M059J (cell line): ENCODE data around the gene B3GNT4. TPM values are rescaled to one million over a fixed set of nuclear protein-coding genes. Genes with fewer than 3 reads are reported as not detected.

ENCODE experiments used
- DNase-seq: peaks from one replicate; pipeline ENCODE4 v3.0.0-alpha.2; 2012; ENCODE audit warnings: low read depth
- total RNA-seq: library from RNA; depleted of rRNA; stranded (reverse); fragments of >200 nt; shearing (Covaris generic); gene quantifications from 2 replicates; pipeline ENCODE4 v1.2.3, GENCODE V29; 2014; rRNA removed

The B3GNT4 gene
- total RNA-seq, result 0.15 and 0.34 TPM in 2 replicates

GRCh38 chr12:122203301-122204166 lies at the start of gene B3GNT4:
Gene B3GNT4 (plus strand): TSS chr12:122203709. CDS start chr12:122204619, 910 bp downstream.
- peak; percentile 46 for DNase-seq

DNA sequence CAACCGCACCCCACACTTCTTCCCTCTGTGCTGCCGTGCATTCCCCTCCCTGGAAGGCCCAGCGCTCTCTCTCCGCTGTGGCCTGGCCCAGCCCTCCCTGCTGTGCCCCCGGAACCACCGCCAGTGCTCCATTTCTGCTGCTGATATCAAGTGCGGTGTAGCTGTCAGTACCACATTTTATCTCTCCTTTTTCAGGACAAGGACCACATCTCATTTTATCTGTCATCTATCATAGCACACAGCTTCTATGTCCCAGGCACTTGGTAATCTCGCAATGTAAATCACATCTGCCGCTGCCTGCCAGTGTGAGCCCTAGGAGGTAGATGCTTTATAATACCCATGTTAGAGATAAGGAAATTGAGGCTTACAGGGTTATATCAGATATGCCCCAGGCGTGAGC lies 47.8 kb upstream of the B3GNT4 start:
- no peak for DNase-seq

DNA sequence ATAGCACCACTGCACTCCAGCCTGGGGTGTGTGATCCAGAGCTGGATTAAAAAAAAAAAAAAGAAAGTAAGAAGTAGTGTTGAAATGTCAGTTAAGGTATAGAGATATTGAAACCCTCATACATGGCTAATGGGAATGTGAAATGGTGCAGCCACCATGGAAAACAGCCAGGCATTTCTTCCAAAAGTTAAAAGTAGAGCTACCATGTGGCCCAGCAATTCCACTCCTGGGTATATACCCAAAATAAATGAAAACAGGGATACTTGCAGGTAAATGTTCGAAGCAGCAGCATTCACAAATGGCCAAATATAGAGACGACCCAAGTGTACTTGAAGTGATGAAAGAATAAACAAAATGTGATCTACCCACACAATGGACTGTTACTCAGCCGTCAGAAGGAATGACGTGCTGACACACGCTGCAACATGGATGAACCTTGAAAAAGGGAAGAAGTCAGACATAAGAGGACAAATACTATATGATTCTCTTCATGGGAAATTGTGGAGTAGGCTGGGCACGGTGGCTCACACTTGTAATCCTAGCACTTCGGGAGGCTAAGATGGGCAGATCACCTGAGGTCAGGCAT lies 44.7 kb upstream of the B3GNT4 start:
- no peak for DNase-seq

DNA sequence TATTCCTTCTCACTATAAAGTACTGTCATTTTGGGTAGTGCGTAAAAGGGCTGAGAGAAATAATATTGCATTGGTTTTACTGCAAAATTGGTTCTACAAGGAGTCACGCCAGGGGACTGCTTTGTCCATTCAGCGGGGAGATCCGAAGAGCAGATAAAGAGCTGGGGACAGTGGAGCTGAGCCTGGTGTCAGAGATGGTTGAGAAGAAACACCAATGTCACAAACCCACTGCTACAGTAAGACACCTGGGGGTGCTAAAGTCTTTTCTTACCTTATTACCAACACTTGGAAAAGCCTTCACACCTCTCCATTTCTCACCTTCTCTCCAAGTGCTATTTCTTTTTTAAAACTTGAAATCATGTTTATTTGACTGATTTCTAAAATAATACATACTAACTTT lies 43.6 kb upstream of the B3GNT4 start:
- DNase-seq, result no peak

- no peak for DNase-seq
These were observed 42.7 kb upstream of the B3GNT4 start for GRCh38 chr12:122160761-122161160.

DNA sequence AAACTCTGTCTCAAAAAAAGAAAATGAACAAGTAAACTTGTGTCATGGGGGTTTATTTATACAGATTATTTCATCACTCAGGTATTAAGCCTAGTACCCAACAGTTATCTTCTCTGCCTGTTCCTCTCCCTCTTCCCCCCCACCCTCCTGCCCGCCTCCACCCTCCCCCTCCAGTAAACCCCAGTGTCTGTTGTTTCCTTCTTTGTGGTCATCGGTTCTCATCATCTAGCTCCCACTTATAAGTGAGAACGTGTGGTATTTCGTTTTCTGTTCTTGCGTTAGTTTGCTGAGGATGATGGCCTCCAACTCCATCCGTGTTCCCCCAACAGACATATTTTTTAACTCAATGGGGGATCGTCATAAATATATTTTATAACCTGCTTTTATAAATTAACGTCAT lies 41.8 kb upstream of the B3GNT4 start:
- DNase-seq, result no peak

- DNase-seq, result no peak
These were observed 40.5 kb upstream of the B3GNT4 start for GRCh38 chr12:122162976-122163375.

DNA sequence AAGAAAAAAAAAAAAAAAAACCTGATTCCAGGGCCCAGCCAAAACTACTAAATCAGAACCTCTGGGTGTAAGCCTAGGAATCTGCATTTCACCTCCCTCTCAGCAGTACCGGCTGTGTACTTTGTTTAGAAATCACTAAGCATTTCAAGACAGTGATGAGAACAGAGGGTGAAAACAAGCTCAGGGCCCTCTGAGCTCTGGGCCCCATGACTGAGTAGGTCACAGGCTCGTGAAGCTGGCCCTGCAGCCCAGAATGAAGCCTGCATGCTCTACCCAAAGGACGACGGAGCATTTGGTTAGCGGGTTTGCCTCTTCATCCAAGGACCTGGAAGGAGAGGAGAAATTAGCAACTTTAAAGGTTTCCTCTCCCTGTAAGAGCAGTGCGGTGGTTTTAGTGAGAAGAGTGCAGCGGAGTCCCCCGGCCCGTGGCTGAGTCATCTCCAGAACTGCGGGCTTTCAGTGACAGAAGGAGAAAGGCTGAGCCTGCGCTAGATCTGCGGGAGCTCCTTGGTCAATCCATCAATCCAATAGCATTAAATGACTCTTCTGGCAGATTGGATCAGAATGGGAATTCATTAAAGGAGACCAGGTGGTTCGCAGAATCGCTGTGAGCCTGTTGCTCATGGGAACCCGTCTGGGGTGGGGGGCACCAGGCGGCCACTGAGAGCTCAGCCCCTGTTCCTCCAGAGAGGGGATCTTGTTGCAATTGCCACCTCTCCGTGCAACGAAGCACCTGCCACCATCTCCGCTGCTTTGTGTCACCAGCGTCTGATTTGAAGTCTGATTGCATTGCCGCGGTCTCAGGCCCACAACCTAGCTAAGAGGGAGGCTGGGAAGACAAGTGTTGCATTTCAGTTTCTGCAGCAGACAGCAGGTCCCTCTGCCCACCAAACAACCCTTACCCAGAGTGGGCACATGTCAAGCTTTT lies 36.8 kb upstream of the B3GNT4 start:
- DNase-seq, result no peak

GRCh38 chr12:122167356-122167925 lies 36.1 kb upstream of the B3GNT4 start:
- DNase-seq, result no peak

GRCh38 chr12:122168492-122168891 lies 35.0 kb upstream of the B3GNT4 start:
- DNase-seq, result no peak

DNA sequence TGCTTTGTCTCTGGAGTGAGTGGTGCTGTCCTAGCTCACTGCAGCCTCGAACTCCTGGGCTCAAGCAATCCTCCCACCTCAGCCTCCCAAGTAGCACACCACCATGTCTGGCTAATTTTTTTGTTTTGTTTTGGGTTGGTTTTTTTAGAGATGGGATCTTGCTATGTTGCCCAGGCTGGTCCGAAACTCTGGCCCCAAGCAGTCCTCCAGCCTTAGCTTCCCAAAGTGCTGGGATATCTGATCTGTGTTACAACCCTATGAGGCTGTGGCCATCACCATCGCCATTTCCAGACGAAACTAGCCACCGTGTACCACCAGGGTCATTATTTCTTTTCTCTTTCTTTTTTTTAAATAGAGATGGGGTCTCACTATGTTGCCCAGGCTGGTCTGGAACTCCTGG lies 32.1 kb upstream of the B3GNT4 start:
- no peak for DNase-seq

GRCh38 chr12:122172262-122172939 lies 31.1 kb upstream of the B3GNT4 start:
- DNase-seq, result no peak

DNA sequence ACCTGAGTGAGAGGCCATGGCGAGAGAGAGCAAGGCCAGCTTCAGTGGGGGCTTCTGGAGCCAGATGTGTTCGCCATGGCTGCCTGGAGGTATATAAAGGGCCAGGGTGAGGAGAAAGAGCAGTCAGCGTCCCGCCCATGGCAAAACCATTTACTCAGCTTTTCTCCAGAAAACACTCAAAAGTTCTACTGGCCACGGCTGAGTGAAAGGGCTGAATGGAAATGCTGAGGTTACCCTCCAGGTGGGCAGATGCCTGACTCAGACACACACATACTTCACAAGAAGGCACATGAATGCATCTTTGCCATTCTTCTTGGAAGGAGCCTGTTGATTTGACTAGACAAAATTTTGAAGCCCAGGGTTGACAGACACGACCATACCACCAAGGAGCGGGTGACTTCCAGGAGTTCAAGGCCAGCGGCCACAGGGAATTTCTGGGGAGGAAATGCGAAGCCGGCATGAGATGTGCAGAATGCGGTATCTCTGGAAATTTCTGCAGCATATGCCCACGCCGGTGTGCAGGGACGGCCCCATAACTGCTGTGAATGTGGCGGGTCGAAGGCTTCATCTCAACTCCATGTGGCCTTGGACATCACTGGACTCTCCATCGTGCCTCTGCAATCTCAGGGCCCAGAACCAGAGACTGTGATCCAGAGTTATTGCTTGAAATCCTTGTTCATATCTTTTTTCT lies 29.2 kb upstream of the B3GNT4 start, which contains the start of gene IL31:
Gene IL31 (minus strand): TSS at position 67 of the 691 bp plus-strand sequence. CDS start 49 bp downstream, at position 18.
- no peak for DNase-seq

DNA sequence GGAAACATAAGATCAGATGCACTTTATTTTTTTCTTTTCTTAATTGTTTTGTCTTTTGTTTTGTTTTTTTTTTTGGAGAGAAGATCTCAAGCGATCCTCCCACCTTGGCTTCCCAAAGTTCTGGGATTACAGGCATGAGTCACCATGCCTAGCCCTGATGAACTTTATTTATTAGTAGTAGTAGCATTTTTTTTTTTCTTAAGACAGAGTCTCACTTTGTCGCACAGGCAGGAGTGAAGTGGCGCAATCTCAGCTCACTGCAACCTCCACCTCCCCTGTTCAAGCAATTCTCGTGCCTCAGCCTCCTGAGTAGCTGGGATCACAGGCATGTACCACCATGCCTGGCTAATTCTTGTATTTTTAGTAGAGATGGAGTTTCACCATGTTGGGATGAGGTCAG lies 27.0 kb upstream of the B3GNT4 start:
- DNase-seq, result peak; percentile 37

DNA sequence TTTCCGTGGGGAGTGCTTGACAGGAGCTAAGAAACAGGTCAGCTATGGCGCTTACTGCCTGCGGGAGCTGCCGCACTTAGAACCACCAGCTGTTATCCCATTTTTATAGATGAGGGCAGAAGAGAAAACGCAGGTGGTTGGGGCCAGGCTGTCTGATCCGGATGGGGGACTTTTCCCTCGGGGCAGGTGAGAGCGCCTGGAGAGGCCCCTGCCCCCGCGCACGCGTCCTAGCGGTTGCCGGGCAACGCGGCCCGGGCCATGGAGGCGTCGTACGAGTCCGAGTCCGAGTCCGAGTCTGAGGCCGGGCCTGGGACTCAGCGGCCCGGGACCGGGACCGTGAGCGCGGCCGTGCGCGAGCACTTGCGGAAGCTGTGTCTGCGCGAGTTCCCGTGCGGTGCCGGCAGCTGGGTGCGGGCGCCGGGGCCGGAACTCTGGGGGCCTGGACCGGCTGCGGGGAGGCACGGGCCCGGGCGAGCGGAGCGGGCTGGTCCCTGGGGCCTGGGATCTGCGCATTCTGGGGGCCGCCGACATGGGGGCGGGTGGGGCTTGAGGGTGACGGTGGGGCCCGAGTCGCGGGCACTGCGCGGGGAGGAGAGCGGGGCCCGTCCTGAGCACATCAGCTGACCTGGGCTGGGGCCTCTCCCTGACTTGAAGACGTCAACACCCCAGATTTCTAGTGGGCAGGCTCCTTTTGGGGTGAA lies 20.5 kb upstream of the B3GNT4 start, which contains the start of gene LRRC43:
Gene LRRC43 (plus strand): TSS at position 237 of the 701 bp plus-strand sequence. CDS start 22 bp downstream, at position 259.
- DNase-seq, result peak; percentile 32

GRCh38 chr12:122183588-122183940 lies 19.9 kb upstream of the B3GNT4 start:
- DNase-seq, result no peak

GRCh38 chr12:122184517-122184916 lies 19.0 kb upstream of the B3GNT4 start:
- no peak for DNase-seq

DNA sequence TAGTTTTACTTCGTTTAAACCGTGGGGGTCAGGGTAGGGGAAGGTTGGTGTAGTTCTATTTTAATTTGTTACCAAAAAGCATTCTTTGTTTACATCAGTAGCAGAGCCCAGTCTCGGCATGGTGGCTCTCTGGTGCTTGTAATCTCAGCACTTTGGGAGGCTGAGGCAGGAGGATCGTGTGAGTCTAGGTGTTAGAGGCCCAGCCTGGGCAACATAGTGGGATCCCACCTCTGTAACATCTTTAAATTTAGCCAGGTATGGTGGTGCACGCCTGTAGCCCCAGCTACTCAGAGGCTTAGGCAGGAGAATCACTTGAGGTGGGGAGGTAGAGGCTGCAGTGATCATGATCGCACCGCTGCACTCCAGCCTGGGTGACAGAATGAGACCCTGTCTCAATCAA lies 18.4 kb upstream of the B3GNT4 start:
- DNase-seq, result no peak

GRCh38 chr12:122185494-122186082 lies 17.9 kb upstream of the B3GNT4 start:
- no peak for DNase-seq
